Activated CD4-positive, alpha-beta memory T cell treated with anti-CD3 and anti-CD28 coated beads for 36 hours (primary cell): ENCODE measurements around the gene PASD1. TPM values are rescaled to one million over a fixed set of nuclear protein-coding genes. Genes with fewer than 3 reads are reported as not detected.
"Not testable (repeated sequence)": the region's sequence is repeated elsewhere in the genome, so short reads cannot be mapped to it uniquely, and the experiment has no call there.

Experiments
- CTCF ChIA-PET: fragments of 350-600 bp; sonication (Branson Sonifier 250); formaldehyde crosslinking; loops from one replicate; lab custom pipeline; 2021; ENCODE audit warnings: antibody characterized with exemption, inconsistent platforms; lab: Charles Lee
- POLR2A ChIA-PET: fragments of 350-600 bp; sonication (Branson Sonifier 250); formaldehyde crosslinking; loops from one replicate; lab custom pipeline; 2021; ENCODE audit warnings: antibody characterized with exemption; lab: Charles Lee
- DNase-seq: peaks from one replicate; pipeline ENCODE4 v3.0.0-alpha.2; 2020
- H3K27ac Mint-ChIP-seq: one replicate; pipeline ENCODE4 v1.8.0; 2021; ENCODE audit warnings: mixed read lengths
- H3K27me3 Mint-ChIP-seq: one replicate; pipeline ENCODE4 v1.8.0; 2021; ENCODE audit warnings: mixed read lengths
- H3K36me3 Mint-ChIP-seq: one replicate; pipeline ENCODE4 v1.8.0; 2021; ENCODE audit warnings: mixed read lengths
- H3K4me1 Mint-ChIP-seq: one replicate; pipeline ENCODE4 v1.8.0; 2021; ENCODE audit warnings: low read depth, mixed read lengths
- H3K4me3 Mint-ChIP-seq: one replicate; pipeline ENCODE4 v1.8.0; 2021; ENCODE audit warnings: mild to moderate bottlenecking, mixed read lengths
- H3K9me3 Mint-ChIP-seq: one replicate; pipeline ENCODE4 v1.8.0; 2021; ENCODE audit warnings: mixed read lengths
- intact Hi-C: fragments of 100-400 bp; cut with micrococcal nuclease; formaldehyde crosslinking; loops from one replicate; pipeline ENCODE4 v1.15.1; 2023
- total RNA-seq, 2 experiments: library from RNA; stranded (reverse); gene quantifications; one replicate each; pipeline ENCODE4 v1.2.3, GENCODE V29; 2021

The PASD1 gene
- total RNA-seq, result not detected

- Mint-ChIP-seq H3K4me3 (no peak within 1 kb of the TSS), H3K9me3 (no peaks in the 10 kb centered on the region), H3K27me3 (no peaks in the 10 kb centered on the region), H3K27ac (no peak within 1 kb of the TSS), H3K4me1 (no peaks in the 10 kb centered on the region), H3K36me3 (no peaks in the 10 kb centered on the region)
- DNase-seq, result no peak
- POLR2A ChIA-PET, result no interaction called here
- CTCF ChIA-PET, result no interaction called here
- intact Hi-C loops, result no loop called here
These were observed at the start of gene PASD1 for GRCh38 chrX:151563449-151563848. Gene PASD1 (plus strand): TSS chrX:151563675. CDS start chrX:151601554, 37,879 bp downstream.

- H3K27ac Mint-ChIP-seq, result no peak overlapping the region
- POLR2A ChIA-PET, result no interaction called here
- peaks cover 1% of the 10 kb centered on the region for H3K27me3 Mint-ChIP-seq
- DNase-seq, result no peak
- no peaks in the 10 kb centered on the region for H3K9me3 Mint-ChIP-seq
- intact Hi-C loops, result no loop called here
- no peaks in the 10 kb centered on the region for H3K4me1 Mint-ChIP-seq
- no peak overlapping the region for H3K4me3 Mint-ChIP-seq
- H3K36me3 Mint-ChIP-seq, result no peaks in the 10 kb centered on the region
- CTCF ChIA-PET, result no interaction called here
These were observed 48.2 kb upstream of the PASD1 start for GRCh38 chrX:151515237-151515636.

- intact Hi-C loops, result no loop called here
- no peak for DNase-seq
- Mint-ChIP-seq H3K9me3 (no peaks in the 10 kb centered on the region), H3K4me3 (no peak overlapping the region), H3K27ac (no peak overlapping the region), H3K36me3 (no peaks in the 10 kb centered on the region), H3K4me1 (no peaks in the 10 kb centered on the region), H3K27me3 (peaks cover 1% of the 10 kb centered on the region)
- ChIA-PET POLR2A (no interaction called here), CTCF (no interaction called here)
These were observed 46.8 kb upstream of the PASD1 start for GRCh38 chrX:151516538-151517187.

- POLR2A ChIA-PET, result no interaction called here
- H3K27me3 Mint-ChIP-seq, result peaks cover 1% of the 10 kb centered on the region
- H3K4me1 Mint-ChIP-seq, result no peaks in the 10 kb centered on the region
- no peak for DNase-seq
- intact Hi-C loops, result no loop called here
- no peaks in the 10 kb centered on the region for H3K9me3 Mint-ChIP-seq
- CTCF ChIA-PET, result no interaction called here
- no peak overlapping the region for H3K4me3 Mint-ChIP-seq
- H3K36me3 Mint-ChIP-seq, result no peaks in the 10 kb centered on the region
- H3K27ac Mint-ChIP-seq, result no peak overlapping the region
These were observed 46.1 kb upstream of the PASD1 start for GRCh38 chrX:151517421-151517820.

- intact Hi-C loops, result no loop called here
- Mint-ChIP-seq H3K36me3 (no peaks in the 10 kb centered on the region), H3K4me1 (no peaks in the 10 kb centered on the region), H3K27ac (no peak overlapping the region), H3K4me3 (no peak overlapping the region), H3K27me3 (no peaks in the 10 kb centered on the region), H3K9me3 (no peaks in the 10 kb centered on the region)
- POLR2A ChIA-PET, result no interaction called here
- no peak for DNase-seq
- CTCF ChIA-PET, result no interaction called here
These were observed 40.1 kb upstream of the PASD1 start for GRCh38 chrX:151523351-151523750.

GRCh38 chrX:151536571-151536970 is 26.9 kb upstream of the PASD1 start:
- CTCF ChIA-PET, result no interaction called here
- DNase-seq, result no peak
- H3K36me3 Mint-ChIP-seq, result no peaks in the 10 kb centered on the region
- H3K27me3 Mint-ChIP-seq, result peaks cover 2% of the 10 kb centered on the region
- H3K4me1 Mint-ChIP-seq, result no peaks in the 10 kb centered on the region
- intact Hi-C loops, result no loop called here
- no peak overlapping the region for H3K27ac Mint-ChIP-seq
- H3K4me3 Mint-ChIP-seq, result no peak overlapping the region
- POLR2A ChIA-PET, result no interaction called here
- no peaks in the 10 kb centered on the region for H3K9me3 Mint-ChIP-seq

GRCh38 chrX:151537572-151537971 is 25.9 kb upstream of the PASD1 start:
- DNase-seq, result no peak
- no peak overlapping the region for H3K27ac Mint-ChIP-seq
- no peak overlapping the region for H3K4me3 Mint-ChIP-seq
- H3K9me3 Mint-ChIP-seq, result no peaks in the 10 kb centered on the region
- CTCF ChIA-PET, result no interaction called here
- intact Hi-C loops, result no loop called here
- peaks cover 2% of the 10 kb centered on the region for H3K27me3 Mint-ChIP-seq
- POLR2A ChIA-PET, result no interaction called here
- no peaks in the 10 kb centered on the region for H3K4me1 Mint-ChIP-seq
- H3K36me3 Mint-ChIP-seq, result no peaks in the 10 kb centered on the region

- H3K9me3 Mint-ChIP-seq, result no peaks in the 10 kb centered on the region
These were observed 25.0 kb upstream of the PASD1 start for GRCh38 chrX:151538190-151539122.

GRCh38 chrX:151543706-151544105 is 19.8 kb upstream of the PASD1 start:
- no peak overlapping the region for H3K4me3 Mint-ChIP-seq
- DNase-seq, result no peak
- H3K4me1 Mint-ChIP-seq, result no peaks in the 10 kb centered on the region
- H3K9me3 Mint-ChIP-seq, result no peaks in the 10 kb centered on the region
- H3K27me3 Mint-ChIP-seq, result peaks cover 2% of the 10 kb centered on the region
- no peak overlapping the region for H3K27ac Mint-ChIP-seq
- ChIA-PET CTCF (no interaction called here), POLR2A (no interaction called here)
- intact Hi-C loops, result no loop called here
- H3K36me3 Mint-ChIP-seq, result no peaks in the 10 kb centered on the region

More at GRCh38 chrX:151538190-151539122, 25.0 kb upstream of the PASD1 start:
- no peaks in the 10 kb centered on the region for H3K4me1 Mint-ChIP-seq
- DNase-seq, result no peak
- no peak overlapping the region for H3K27ac Mint-ChIP-seq
- H3K36me3 Mint-ChIP-seq, result no peaks in the 10 kb centered on the region
- no peaks in the 10 kb centered on the region for H3K27me3 Mint-ChIP-seq
- ChIA-PET CTCF (interaction anchor here (0.6 kb wide), 1 partner anchor 257 kb away, joined by 3 read pairs; no protein-coding TSS in a partner anchor), POLR2A (no interaction called here)
- no peak overlapping the region for H3K4me3 Mint-ChIP-seq
- intact Hi-C loops, result no loop called here

GRCh38 chrX:151546226-151546625 is 17.2 kb upstream of the PASD1 start:
- H3K9me3 Mint-ChIP-seq, POLR2A ChIA-PET, H3K4me3 Mint-ChIP-seq, intact Hi-C loops, DNase-seq, CTCF ChIA-PET, H3K27me3 Mint-ChIP-seq, H3K27ac Mint-ChIP-seq, H3K4me1 Mint-ChIP-seq, H3K36me3 Mint-ChIP-seq: not testable (repeated sequence)

GRCh38 chrX:151551176-151551575 is 12.3 kb upstream of the PASD1 start:
- H3K36me3 Mint-ChIP-seq, POLR2A ChIA-PET, DNase-seq, intact Hi-C loops, H3K4me3 Mint-ChIP-seq, H3K4me1 Mint-ChIP-seq, CTCF ChIA-PET, H3K27ac Mint-ChIP-seq, H3K9me3 Mint-ChIP-seq, H3K27me3 Mint-ChIP-seq: not testable (repeated sequence)

GRCh38 chrX:151552743-151553142 is 10.7 kb upstream of the PASD1 start:
- H3K27ac Mint-ChIP-seq, result no peak overlapping the region
- no peak for DNase-seq

More at GRCh38 chrX:151552743-151553142, 10.7 kb upstream of the PASD1 start:
- Mint-ChIP-seq H3K9me3 (no peaks in the 10 kb centered on the region), H3K4me1 (no peaks in the 10 kb centered on the region), H3K36me3 (no peaks in the 10 kb centered on the region), H3K27me3 (no peaks in the 10 kb centered on the region), H3K4me3 (no peak overlapping the region)
- ChIA-PET POLR2A (no interaction called here), CTCF (no interaction called here)
- intact Hi-C loops, result no loop called here
